T47D (cell line): ENCODE results near the gene GHRL.

ENCODE experiments used
- DNase-seq, 2 experiments: peaks; one replicate each; pipeline versions ENCODE4 v3.0.0 to v3.0.0-alpha.2; 2011 to 2012; ENCODE audit warnings: low read depth in 1 of 2, low spot score in 1 of 2
- JUND ChIP-seq: IDR thresholded peaks from 2 replicates; pipeline ENCODE4 v1.6.1; 2012; ENCODE audit warnings: low read depth
- in situ Hi-C: cut with HindIII; loops from 2 replicates; pipeline ENCODE4 v1.10.0; 2016; ENCODE audit warnings: low sequenced_read_pairs, low pct_unique_long_range_greater_than_20kb

Gene GHRL

DNA sequence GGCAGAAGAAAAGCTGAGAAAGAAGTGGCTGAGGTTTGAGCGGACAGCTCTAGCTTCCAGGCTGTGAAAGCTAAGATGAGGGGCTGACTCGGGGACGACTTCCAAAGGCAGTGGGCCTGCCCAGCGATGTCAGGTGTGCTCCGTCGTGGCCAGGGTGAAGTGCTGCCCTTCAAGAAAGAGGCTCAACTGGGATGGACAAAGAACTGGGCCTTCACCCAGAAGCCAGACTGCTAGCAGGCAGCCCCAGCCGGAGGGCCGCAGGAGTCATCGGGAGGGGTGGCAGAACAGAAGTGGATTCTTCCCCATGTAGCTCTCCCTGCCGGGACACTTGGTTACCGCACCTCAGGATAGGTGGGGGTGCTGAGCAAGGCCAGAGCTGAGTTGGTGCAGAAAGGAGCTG is 41.3 kb upstream of the GHRL start:
- TF ChIP-seq JUND: no peak
- no peak for DNase-seq
- in situ Hi-C loops: no loop called here

DNA sequence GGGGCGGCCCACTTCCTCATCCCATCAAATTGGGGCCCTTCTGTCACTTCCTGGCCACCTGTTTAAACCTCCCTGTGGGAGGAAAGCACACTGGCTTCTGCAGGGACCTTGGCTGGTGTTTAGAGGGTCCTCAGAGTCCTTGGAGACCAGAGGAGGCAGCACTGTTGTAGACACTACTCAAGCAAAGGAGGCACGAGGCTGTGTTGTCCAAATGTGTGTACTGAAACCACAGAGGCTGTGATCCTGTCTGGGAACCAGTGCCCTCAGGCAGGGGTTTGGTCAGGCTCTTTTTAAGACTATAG is 40.6 kb upstream of the GHRL start:
- no peak for TF ChIP-seq JUND
- DNase-seq: no peak
- in situ Hi-C loops: no loop called here

GRCh38 chr3:10332481-10333348 is 40.0 kb upstream of the GHRL start:
- in situ Hi-C loops: no loop called here
- no peak for DNase-seq
- no peak for TF ChIP-seq JUND

- no peak for TF ChIP-seq JUND
- no peak for DNase-seq
- in situ Hi-C loops: no loop called here
Observed at GRCh38 chr3:10331320-10331719, 38.6 kb upstream of the GHRL start.

DNA sequence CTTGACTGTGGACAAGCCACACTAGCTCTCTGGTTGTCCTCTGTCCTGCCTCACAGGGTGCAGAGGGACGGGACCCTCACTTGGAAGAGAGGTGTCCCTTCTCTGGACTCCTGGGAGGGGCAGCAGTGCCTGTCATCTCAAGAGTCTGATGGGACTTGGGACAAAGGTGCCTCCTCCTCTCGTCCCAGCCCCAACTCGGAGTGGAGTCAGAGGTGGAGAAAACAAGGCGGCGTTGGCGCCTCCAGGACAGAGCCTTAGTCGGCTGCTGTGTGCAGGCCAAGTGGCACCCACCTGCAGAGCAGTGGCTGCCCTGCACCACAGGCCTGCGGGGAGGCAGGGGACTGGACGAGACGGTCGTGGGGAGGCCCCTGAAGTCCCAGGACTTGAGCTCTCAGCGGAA is 37.6 kb upstream of the GHRL start:
- no peak for TF ChIP-seq JUND
- DNase-seq: no peak
- in situ Hi-C loops: no loop called here

- no peak for TF ChIP-seq JUND
- no peak for DNase-seq
- in situ Hi-C loops: no loop called here
Observed at GRCh38 chr3:10329495-10330015, 36.8 kb upstream of the GHRL start.

DNA sequence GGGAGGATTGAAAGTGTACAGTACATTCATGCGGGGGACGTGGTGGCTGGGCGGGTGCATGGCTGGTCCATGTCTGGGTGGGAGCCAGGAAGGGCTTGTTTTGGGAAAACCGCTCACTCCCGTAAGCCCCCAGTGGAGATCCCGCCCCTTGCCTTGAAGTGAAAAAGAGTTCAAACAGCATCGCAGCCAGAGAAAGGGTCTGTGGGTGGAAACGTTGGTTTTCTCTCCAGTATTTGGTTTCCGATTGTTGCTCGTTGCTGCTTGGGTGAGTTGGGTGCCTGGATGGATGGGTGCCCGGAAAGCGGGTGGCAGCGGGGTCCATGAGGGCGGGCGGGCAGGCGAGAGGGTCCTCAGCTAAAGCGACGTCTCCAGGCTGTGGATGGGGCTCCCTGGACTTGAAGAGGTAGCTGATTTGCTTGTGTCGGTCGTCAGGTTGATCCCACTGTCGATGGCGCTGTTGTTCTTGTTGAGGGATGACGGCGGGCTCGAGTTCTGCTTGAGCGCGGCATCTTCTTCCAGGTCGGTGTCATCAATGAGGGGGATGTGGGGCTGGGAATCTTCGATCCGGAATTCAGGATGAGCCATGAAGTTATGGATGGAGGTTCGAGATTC is 35.8 kb upstream of the GHRL start:
- TF ChIP-seq JUND: no peak
- in situ Hi-C loops: no loop called here
- no peak for DNase-seq

- TF ChIP-seq JUND: no peak
- in situ Hi-C loops: no loop called here
- DNase-seq: no peak
Observed at GRCh38 chr3:10327592-10327991, 34.8 kb upstream of the GHRL start.

GRCh38 chr3:10322352-10322710 is 29.6 kb upstream of the GHRL start:
- DNase-seq: peak in 1 of 2 experiments; percentile 53
- in situ Hi-C loops: no loop called here
- TF ChIP-seq JUND: no peak

DNA sequence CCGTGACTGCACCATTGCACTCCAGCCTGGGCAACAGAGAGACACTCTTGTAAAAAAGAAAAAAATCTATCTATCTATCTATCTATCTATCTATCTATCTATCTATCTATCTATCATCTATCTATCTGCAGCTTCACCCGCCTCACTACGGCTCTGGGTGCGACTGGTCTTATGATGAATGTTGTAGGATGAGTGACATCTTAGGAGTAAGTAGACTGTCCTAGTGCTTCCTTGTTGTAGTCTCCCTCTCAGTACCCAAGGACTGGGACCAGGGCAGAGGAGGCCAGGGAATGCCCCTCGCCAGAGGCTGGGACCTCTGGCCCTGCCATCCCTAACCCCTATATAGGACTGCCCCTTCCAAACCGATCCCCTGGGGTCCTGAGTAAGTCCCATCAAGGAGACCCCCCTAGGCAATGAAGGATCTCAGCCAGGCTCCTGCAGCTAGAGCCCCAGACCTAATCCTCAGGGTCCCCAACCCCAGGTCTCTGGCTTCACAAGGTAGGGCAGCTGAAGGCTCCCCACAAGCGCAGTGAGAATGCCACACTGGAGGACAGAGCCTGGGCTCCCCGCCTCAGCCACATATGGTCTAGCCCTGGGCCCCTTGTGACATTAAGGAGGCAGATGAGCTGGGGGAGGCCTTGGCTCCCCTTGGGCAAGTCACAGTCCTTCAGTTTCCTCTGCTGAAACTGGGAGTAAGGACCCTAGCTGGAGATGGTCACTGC is 29.0 kb upstream of the GHRL start:
- no peak for TF ChIP-seq JUND
- no peak for DNase-seq
- in situ Hi-C loops: no loop called here

- DNase-seq: no peak
- TF ChIP-seq JUND: no peak
- in situ Hi-C loops: no loop called here
Observed at GRCh38 chr3:10320320-10320677, 27.6 kb upstream of the GHRL start.

GRCh38 chr3:10319804-10320203 is 27.1 kb upstream of the GHRL start:
- no peak for TF ChIP-seq JUND
- in situ Hi-C loops: no loop called here
- no peak for DNase-seq

DNA sequence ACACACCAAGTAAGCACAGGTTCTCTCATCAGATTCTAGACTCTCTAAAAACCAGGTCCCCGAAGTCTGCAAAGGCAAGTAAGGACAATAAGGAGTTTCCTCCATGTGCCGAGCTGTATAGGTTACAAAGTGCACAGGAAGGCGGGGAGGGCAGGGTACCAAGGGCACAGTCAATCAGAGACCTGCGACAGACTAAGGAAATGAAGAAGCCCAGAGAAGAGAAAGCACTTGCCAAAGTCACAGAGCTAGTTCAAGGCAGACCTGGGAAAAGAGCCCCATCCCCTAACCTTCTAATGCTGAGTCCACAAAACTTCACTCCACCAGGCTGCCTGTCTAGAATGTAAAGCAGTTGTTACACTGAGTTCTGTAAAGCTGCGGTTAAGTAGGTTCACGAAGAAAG is 26.5 kb upstream of the GHRL start:
- in situ Hi-C loops: no loop called here
- no peak for TF ChIP-seq JUND

More for the DNA sequence above, 26.5 kb upstream of the GHRL start:
- DNase-seq: no peak
